Activated T-cell treated with anti-CD3 and anti-CD28 coated beads, Interleukin-2, amount 50 U/mL, for 4 hours (primary cell): ENCODE data around the gene MMRN2. TPM values are rescaled to one million over a fixed set of nuclear protein-coding genes. Genes with fewer than 3 reads are reported as not detected.
"Not testable (repeated sequence)": the region's sequence is repeated elsewhere in the genome, so short reads cannot be mapped to it uniquely, and the experiment has no call there.

Source experiments
- ATAC-seq, 2 donors: fragments of 200-7000 bp; cut with Tn5 transposase; one replicate each; pipeline ENCODE4 v1.10.0; 2021
- DNase-seq: peaks from one replicate; pipeline ENCODE4 v3.0.0-alpha.2; 2020
- H3K27me3 Mint-ChIP-seq: one replicate; pipeline ENCODE4 v1.8.0; 2021; ENCODE audit warnings: low read depth, mixed read lengths
- H3K36me3 Mint-ChIP-seq: one replicate; pipeline ENCODE4 v1.8.0; 2022; ENCODE audit warnings: mixed read lengths; ENCODE audit not compliant: insufficient read depth
- H3K4me1 Mint-ChIP-seq: one replicate; pipeline ENCODE4 v1.8.0; 2021; ENCODE audit warnings: low read depth, mixed read lengths
- H3K4me3 Mint-ChIP-seq: one replicate; pipeline ENCODE4 v1.8.0; 2021; ENCODE audit warnings: mild to moderate bottlenecking, moderate library complexity, mixed read lengths
- H3K9me3 Mint-ChIP-seq: one replicate; pipeline ENCODE4 v1.8.0; 2021; ENCODE audit warnings: mixed read lengths
- total RNA-seq, 3 donors: library from RNA; stranded (reverse); gene quantifications; one replicate each; pipeline ENCODE4 v1.2.1, GENCODE V29; 2021

The MMRN2 gene
- total RNA-seq, 3 donors from 2014 or later, result 0.18 TPM; not detected in 2

- Mint-ChIP-seq H3K4me3 (no peak overlapping the region), H3K9me3 (no peaks in the 10 kb centered on the region), H3K27me3 (peaks cover 2% of the 10 kb centered on the region), H3K4me1 (peaks cover 5% of the 10 kb centered on the region), H3K36me3 (no peaks in the 10 kb centered on the region)
- ATAC-seq, result no peak
- no peak for DNase-seq
Measured at GRCh38 chr10:86944031-86944419, 13.4 kb downstream of the MMRN2 start.

DNA sequence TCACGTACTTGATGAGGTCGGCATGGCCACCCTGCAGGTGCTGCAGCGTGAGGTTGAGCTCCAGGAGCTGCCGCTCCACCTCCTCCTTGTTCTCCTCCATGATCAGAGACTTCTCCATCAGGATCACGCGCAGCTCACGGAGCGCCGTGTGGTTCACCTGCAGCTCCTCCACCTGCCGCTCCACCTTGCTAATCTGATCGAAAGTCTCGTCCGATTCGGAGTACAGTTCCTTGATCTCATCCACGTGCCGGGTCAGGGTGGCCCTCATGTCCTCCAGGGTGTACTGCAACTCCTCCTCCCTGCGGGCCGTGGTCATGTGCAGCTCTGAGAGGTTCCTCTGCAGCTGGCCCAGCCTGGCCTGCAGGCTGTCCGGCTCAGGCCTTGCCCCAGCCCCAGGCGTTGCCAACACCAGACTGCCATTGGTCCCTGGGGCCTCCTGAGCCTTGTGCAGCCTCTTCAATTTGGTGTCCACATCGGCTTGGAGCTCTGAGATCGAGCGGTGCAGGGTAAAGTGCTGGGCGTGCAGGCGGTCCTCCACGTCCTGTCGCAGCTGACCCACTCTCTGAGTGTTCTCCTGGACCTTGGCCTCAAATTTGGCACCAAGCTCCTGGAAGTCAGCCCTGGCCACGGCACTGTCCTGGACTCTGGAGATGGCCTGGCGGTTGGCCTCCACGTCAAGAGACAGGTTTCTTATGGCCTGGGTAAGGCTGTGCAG lies 13.9 kb downstream of the MMRN2 start:
- Mint-ChIP-seq H3K4me1 (peaks cover 4% of the 10 kb centered on the region), H3K4me3 (no peak overlapping the region), H3K36me3 (no peaks in the 10 kb centered on the region), H3K9me3 (no peaks in the 10 kb centered on the region), H3K27me3 (peaks cover 2% of the 10 kb centered on the region)
- DNase-seq, result no peak
- ATAC-seq, result no peak

DNA sequence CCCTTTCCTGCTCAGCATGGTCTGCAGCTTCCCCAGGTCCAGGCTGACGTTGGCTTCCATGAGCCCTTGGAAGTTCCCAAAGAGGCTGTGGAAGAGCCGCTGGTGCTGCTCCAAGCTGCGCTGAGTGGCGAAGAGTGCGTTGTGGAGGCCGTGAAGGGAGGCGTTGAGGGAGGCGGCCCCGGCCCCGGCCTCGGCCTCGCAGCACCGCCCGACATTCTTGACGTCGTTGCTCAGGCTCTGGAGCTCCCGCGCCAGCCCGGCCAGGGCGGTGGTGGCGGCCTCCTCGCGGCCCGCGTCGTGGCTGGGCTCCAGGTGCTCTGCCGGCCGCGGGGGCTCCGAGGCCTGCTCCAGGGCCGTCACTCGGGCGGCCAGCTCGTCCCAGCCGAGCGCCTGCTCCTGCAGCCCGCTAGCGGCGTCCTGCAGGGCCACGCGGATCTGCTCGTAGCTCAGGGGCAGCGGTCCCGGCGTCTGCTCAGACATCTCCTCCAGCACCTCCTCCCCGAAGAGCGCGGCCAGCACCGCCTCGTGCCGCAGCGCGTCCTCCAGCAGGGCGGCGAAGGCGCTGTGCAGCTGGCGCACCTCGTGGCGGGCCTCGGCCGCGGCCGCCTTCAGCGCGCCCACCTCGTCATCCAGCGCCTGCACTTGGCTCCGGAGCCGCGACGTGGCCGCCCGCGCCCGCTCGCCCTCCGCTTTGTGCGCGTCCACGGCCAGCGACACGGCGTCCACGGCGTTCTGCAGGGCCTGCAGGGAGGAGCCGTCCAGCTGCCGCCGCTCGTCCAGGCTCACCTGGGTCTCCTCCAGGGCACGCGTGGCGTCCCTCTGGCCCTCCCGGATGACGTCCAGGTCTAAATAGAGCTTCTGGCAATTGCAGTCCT lies 14.7 kb downstream of the MMRN2 start:
- peaks cover 2% of the 10 kb centered on the region for H3K4me1 Mint-ChIP-seq
- peaks cover 2% of the 10 kb centered on the region for H3K27me3 Mint-ChIP-seq
- no peak overlapping the region for H3K4me3 Mint-ChIP-seq
- no peak for ATAC-seq
- no peaks in the 10 kb centered on the region for H3K36me3 Mint-ChIP-seq
- H3K9me3 Mint-ChIP-seq, result no peaks in the 10 kb centered on the region
- no peak for DNase-seq

GRCh38 chr10:86941991-86942421 lies 15.4 kb downstream of the MMRN2 start:
- H3K9me3 Mint-ChIP-seq, result no peaks in the 10 kb centered on the region
- ATAC-seq (no peak), DNase-seq (no peak)
- H3K4me1 Mint-ChIP-seq, result peaks cover 2% of the 10 kb centered on the region
- H3K4me3 Mint-ChIP-seq, result no peak overlapping the region
- H3K27me3 Mint-ChIP-seq, result peaks cover 2% of the 10 kb centered on the region
- H3K36me3 Mint-ChIP-seq, result no peaks in the 10 kb centered on the region

DNA sequence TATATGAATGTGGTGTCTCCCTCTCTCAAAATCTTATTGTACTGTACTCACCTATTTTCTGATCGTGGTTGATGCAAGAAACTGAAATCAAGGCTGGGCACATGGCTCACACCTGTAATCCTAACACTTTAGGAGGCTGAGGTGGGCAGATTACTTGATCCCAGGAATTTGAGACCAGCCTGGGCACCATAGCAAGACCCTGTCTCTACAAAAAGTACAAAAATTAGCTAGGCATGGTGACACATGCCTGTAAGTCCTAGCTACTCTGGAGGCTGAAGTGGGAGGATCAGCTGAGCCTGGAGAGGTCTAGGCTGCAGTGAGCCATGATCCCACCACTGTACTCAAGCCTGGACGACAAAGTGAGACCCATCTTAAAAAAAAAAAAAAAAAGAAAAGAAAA lies 16.0 kb downstream of the MMRN2 start:
- no peaks in the 10 kb centered on the region for H3K27me3 Mint-ChIP-seq
- no peak overlapping the region for H3K4me3 Mint-ChIP-seq
- no peaks in the 10 kb centered on the region for H3K9me3 Mint-ChIP-seq
- DNase-seq (no peak), ATAC-seq (no peak)
- H3K4me1 Mint-ChIP-seq, result peaks cover 2% of the 10 kb centered on the region
- no peaks in the 10 kb centered on the region for H3K36me3 Mint-ChIP-seq

GRCh38 chr10:86940677-86941076 lies 16.7 kb downstream of the MMRN2 start:
- H3K27me3 Mint-ChIP-seq, result no peaks in the 10 kb centered on the region
- DNase-seq (no peak), ATAC-seq (no peak)
- H3K9me3 Mint-ChIP-seq, result no peaks in the 10 kb centered on the region
- no peaks in the 10 kb centered on the region for H3K36me3 Mint-ChIP-seq
- H3K4me1 Mint-ChIP-seq, result peaks cover under 1% of the 10 kb centered on the region
- no peak overlapping the region for H3K4me3 Mint-ChIP-seq

DNA sequence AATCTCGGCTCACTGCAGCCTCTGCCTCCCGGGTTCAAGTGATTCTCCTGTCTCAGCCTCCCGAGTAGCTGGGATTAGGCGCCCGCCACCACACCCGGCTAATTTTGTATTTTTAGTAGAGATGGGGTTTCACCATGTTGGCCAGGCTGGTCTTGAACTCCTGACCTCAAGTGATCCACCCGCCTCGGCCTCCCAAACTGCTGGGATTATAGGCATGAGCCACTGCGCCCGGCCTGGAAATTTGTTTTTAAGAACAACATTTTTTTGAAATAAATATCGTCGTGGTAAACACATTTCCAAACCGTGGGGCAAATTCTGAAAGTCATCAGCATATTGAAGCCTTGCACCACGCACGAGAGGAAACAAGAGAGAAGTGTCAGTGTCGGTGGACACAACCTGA lies 17.3 kb downstream of the MMRN2 start:
- not testable (repeated sequence) for H3K4me1 Mint-ChIP-seq, ATAC-seq, H3K4me3 Mint-ChIP-seq, H3K9me3 Mint-ChIP-seq, H3K36me3 Mint-ChIP-seq, DNase-seq, H3K27me3 Mint-ChIP-seq

- Mint-ChIP-seq H3K27me3 (no peaks in the 10 kb centered on the region), H3K9me3 (no peaks in the 10 kb centered on the region), H3K36me3 (no peaks in the 10 kb centered on the region), H3K4me3 (no peak overlapping the region), H3K4me1 (no peaks in the 10 kb centered on the region)
- DNase-seq (no peak), ATAC-seq (no peak)
Measured at GRCh38 chr10:86938260-86938659, 19.2 kb downstream of the MMRN2 start.

GRCh38 chr10:86937502-86938154 lies 19.8 kb downstream of the MMRN2 start:
- ATAC-seq (no peak), DNase-seq (no peak)
- Mint-ChIP-seq H3K9me3 (no peaks in the 10 kb centered on the region), H3K4me3 (no peak overlapping the region), H3K4me1 (no peaks in the 10 kb centered on the region), H3K36me3 (no peaks in the 10 kb centered on the region), H3K27me3 (no peaks in the 10 kb centered on the region)

GRCh38 chr10:86936661-86937501 lies 20.5 kb downstream of the MMRN2 start:
- Mint-ChIP-seq H3K27me3 (no peaks in the 10 kb centered on the region), H3K4me3 (no peak overlapping the region), H3K36me3 (no peaks in the 10 kb centered on the region), H3K9me3 (no peaks in the 10 kb centered on the region), H3K4me1 (no peaks in the 10 kb centered on the region)
- no peak for ATAC-seq
- DNase-seq, result no peak

GRCh38 chr10:86934162-86934711 lies 23.2 kb downstream of the MMRN2 start:
- H3K9me3 Mint-ChIP-seq, DNase-seq, H3K4me3 Mint-ChIP-seq, H3K4me1 Mint-ChIP-seq, H3K36me3 Mint-ChIP-seq, H3K27me3 Mint-ChIP-seq, ATAC-seq: not testable (repeated sequence)

GRCh38 chr10:86932674-86933073 lies 24.7 kb downstream of the MMRN2 start:
- Mint-ChIP-seq H3K4me1 (no peaks in the 10 kb centered on the region), H3K36me3 (peaks cover 2% of the 10 kb centered on the region), H3K4me3 (no peak overlapping the region), H3K27me3 (no peaks in the 10 kb centered on the region), H3K9me3 (no peaks in the 10 kb centered on the region)
- ATAC-seq (no peak), DNase-seq (no peak)

DNA sequence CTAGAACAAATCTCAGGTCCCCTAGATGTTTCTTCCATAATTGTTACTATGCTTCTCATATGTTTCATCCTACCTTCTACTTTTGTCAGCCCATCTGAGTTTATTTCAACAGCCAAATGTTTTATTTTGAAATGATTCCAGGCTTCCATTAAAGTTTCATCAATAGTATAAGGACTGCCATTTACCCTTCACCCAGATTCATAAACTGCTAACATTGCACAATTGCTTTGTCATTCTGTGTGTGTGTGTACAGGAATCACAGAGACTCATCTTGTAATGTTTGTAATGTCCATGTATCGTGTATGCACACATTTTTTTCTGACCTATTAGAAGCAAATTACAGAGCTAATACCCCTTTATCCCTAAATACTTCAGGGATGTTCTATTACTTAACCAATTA lies 25.5 kb downstream of the MMRN2 start:
- Mint-ChIP-seq H3K9me3 (no peaks in the 10 kb centered on the region), H3K4me3 (no peak overlapping the region), H3K27me3 (no peaks in the 10 kb centered on the region), H3K36me3 (peaks cover 2% of the 10 kb centered on the region), H3K4me1 (no peaks in the 10 kb centered on the region)
- ATAC-seq (no peak), DNase-seq (no peak)
